Measurements from ENCODE around the gene PTPA. TPM values are rescaled to one million over a fixed set of nuclear protein-coding genes. Genes with fewer than 3 reads are reported as not detected.

PTPA gene
- total and polyA plus RNA-seq, 9 of the 15 experiments (the other 6 are each of a cell fraction or from before 2014, with no cell fraction given), result 1.7 to 121 (median 72.6) TPM

- CTCF ChIA-PET (ENCODE audit: low intra/inter-chr PET ratio), result no interaction called here
- H3K79me2 ChIP-seq (ENCODE audit: control insufficient read depth, insufficient read depth, low read length), result no peaks in the 10 kb centered on the region
- H3K9me3 ChIP-seq (replicated peaks; ENCODE audit: control insufficient read depth, insufficient read depth, low read depth, low read length), result no peaks in the 10 kb centered on the region
- DNase-seq (ENCODE audit: extremely low read depth in 1 of 4, low spot score in 3 of 4) (no peak), ATAC-seq (no peak), FAIRE-seq (no peak)
- in situ Hi-C loops (cut with MboI) (no loop called here), intact Hi-C loops (cut with micrococcal nuclease) (no loop called here)
- POLR2A ChIA-PET, result interaction anchor here (1.2 kb wide), 1 partner anchor 18 kb away, joined by 3 read pairs; no protein-coding TSS in a partner anchor
- no peak overlapping the region for H2AFZ ChIP-seq (ENCODE audit: low read depth, low read length)
- H3K4me1 ChIP-seq (replicated peaks in 1 of 2; ENCODE audit: control insufficient read depth in 2 of 2, insufficient read depth in 2 of 2, low read length in 2 of 2), result peaks cover 0 to 27% of the 10 kb centered on the region in 2 experiments; a peak in 2 of 5 replicates
- no peaks in the 10 kb centered on the region for H4K20me1 ChIP-seq (replicated peaks; ENCODE audit: control insufficient read depth, insufficient read depth, low read length)
- no peaks in the 10 kb centered on the region for H3K27me3 ChIP-seq (ENCODE audit: control insufficient read depth in 2 of 2, insufficient read depth in 2 of 2, low read length in 2 of 2)
- no peak overlapping the region for H3K4me3 ChIP-seq
- WGBS (ENCODE audit: insufficient coverage, low coverage, missing lambda C conversion rate), result 81% methylated on average over 3 of the region's 10 CpGs
- no peak overlapping the region for H3K27ac ChIP-seq (ENCODE audit: extremely low read depth, low read depth, low read length)
- H3K9me1 ChIP-seq (ENCODE audit: control insufficient read depth, insufficient read depth, low read length), result no peaks in the 10 kb centered on the region
- peaks cover 28% of the 10 kb centered on the region; the same call in 1 of the 3 replicates for H3K36me3 ChIP-seq (ENCODE audit: control insufficient read depth, insufficient read depth, low read length)
- no peak overlapping the region for H3K9ac ChIP-seq (ENCODE audit: insufficient read depth in 1 of 2, low read depth in 2 of 2, low read length in 2 of 2)
- no peak overlapping the region for H3K4me2 ChIP-seq (ENCODE audit: insufficient read depth, low read length)
- TF ChIP-seq NFIC (IDR thresholded peaks at IDR 0.05) (0 out of 2 replicates have a peak, but pooled peaks have one; percentile 14), ARID1B (IDR thresholded peaks at IDR 0.05) (no peak)
- TF ChIP-seq, protein P1, sequence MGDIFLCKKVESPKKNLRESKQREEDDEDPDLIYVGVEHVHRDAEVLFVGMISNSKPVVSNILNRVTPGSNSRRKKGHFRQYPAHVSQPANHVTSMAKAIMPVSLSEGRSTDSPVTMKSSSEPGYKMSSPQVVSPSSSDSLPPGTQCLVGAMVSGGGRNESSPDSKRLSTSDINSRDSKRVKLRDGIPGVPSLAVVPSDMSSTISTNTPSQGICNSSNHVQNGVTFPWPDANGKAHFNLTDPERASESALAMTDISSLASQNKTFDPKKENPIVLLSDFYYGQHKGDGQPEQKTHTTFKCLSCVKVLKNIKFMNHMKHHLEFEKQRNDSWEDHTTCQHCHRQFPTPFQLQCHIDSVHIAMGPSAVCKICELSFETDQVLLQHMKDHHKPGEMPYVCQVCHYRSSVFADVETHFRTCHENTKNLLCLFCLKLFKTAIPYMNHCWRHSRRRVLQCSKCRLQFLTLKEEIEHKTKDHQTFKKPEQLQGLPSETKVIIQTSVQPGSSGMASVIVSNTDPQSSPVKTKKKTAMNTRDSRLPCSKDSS (IDR thresholded peaks at IDR 0.05; ENCODE audit: low read depth, partially characterized antibody), result no peak
- no TSS peak for BruUV-seq (replicated peaks)
Observed at GRCh38 chr9:129150122-129150521, 38.9 kb downstream of the PTPA start.

GRCh38 chr9:129150672-129151211 lies 39.5 kb downstream of the PTPA start:
- no peak overlapping the region for H3K4me2 ChIP-seq (ENCODE audit: insufficient read depth, low read length)
- ChIA-PET POLR2A (interaction anchor here (0.7 to 1.2 kb wide), 2 partner anchors 18 to 226 kb away, joined by 3 to 4 read pairs; no protein-coding TSS in a partner anchor), CTCF (ENCODE audit: low intra/inter-chr PET ratio) (no interaction called here)
- H3K9me1 ChIP-seq (ENCODE audit: control insufficient read depth, insufficient read depth, low read length), result no peaks in the 10 kb centered on the region
- no peaks in the 10 kb centered on the region for H3K27me3 ChIP-seq (ENCODE audit: control insufficient read depth in 2 of 2, insufficient read depth in 2 of 2, low read length in 2 of 2)
- ATAC-seq (no peak), DNase-seq (ENCODE audit: extremely low read depth in 1 of 4, low spot score in 3 of 4) (no peak), FAIRE-seq (no peak)
- H3K36me3 ChIP-seq (ENCODE audit: control insufficient read depth, insufficient read depth, low read length), result peaks cover 23% of the 10 kb centered on the region; the same call in 1 of the 3 replicates
- H3K4me3 ChIP-seq, result no peak overlapping the region
- H3K4me1 ChIP-seq (replicated peaks in 1 of 2; ENCODE audit: control insufficient read depth in 2 of 2, insufficient read depth in 2 of 2, low read length in 2 of 2), result peaks cover 0 to 23% of the 10 kb centered on the region in 2 experiments; a peak in 1 of 5 replicates
- in situ Hi-C loops (cut with MboI) (no loop called here), intact Hi-C loops (cut with micrococcal nuclease) (no loop called here)
- TF ChIP-seq, protein P2, sequence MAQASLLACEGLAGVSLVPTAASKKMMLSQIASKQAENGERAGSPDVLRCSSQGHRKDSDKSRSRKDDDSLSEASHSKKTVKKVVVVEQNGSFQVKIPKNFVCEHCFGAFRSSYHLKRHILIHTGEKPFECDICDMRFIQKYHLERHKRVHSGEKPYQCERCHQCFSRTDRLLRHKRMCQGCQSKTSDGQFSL (CRISPR knock-in tag; IDR thresholded peaks at IDR 0.05), result no peak
- TF ChIP-seq, protein P2 (tag; IDR thresholded peaks at IDR 0.05), result no peak
- no peak for TF ChIP-seq CGGBP1 (CRISPR knock-in tag; IDR thresholded peaks at IDR 0.05)
- TF ChIP-seq, protein P3, sequence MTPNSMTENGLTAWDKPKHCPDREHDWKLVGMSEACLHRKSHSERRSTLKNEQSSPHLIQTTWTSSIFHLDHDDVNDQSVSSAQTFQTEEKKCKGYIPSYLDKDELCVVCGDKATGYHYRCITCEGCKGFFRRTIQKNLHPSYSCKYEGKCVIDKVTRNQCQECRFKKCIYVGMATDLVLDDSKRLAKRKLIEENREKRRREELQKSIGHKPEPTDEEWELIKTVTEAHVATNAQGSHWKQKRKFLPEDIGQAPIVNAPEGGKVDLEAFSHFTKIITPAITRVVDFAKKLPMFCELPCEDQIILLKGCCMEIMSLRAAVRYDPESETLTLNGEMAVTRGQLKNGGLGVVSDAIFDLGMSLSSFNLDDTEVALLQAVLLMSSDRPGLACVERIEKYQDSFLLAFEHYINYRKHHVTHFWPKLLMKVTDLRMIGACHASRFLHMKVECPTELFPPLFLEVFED (CRISPR knock-in tag; conservative IDR thresholded peaks at IDR 0.05), result no peak
- 77% methylated on average over 15 of the region's 18 CpGs for WGBS (ENCODE audit: insufficient coverage, low coverage, missing lambda C conversion rate)
- H2AFZ ChIP-seq (ENCODE audit: low read depth, low read length), result no peak overlapping the region
- no TSS peak for BruUV-seq (replicated peaks)
- no peaks in the 10 kb centered on the region for H3K9me3 ChIP-seq (replicated peaks; ENCODE audit: control insufficient read depth, insufficient read depth, low read depth, low read length)
- peak overlapping the region in 1 of 2 experiments; percentile 17; a peak in 1 of 4 replicates for H3K9ac ChIP-seq (ENCODE audit: insufficient read depth in 1 of 2, low read depth in 2 of 2, low read length in 2 of 2)
- H4K20me1 ChIP-seq (replicated peaks; ENCODE audit: control insufficient read depth, insufficient read depth, low read length), result no peaks in the 10 kb centered on the region
- H3K27ac ChIP-seq (ENCODE audit: extremely low read depth, low read depth, low read length), result no peak overlapping the region
- no peaks in the 10 kb centered on the region for H3K79me2 ChIP-seq (ENCODE audit: control insufficient read depth, insufficient read depth, low read length)
